ENCODE measurements around the gene FADS6. TPM values are rescaled to one million over a fixed set of nuclear protein-coding genes. Genes with fewer than 3 reads are reported as not detected.

FADS6 gene
- total RNA-seq, 1 donor from 2014 or later, result not detected

DNA sequence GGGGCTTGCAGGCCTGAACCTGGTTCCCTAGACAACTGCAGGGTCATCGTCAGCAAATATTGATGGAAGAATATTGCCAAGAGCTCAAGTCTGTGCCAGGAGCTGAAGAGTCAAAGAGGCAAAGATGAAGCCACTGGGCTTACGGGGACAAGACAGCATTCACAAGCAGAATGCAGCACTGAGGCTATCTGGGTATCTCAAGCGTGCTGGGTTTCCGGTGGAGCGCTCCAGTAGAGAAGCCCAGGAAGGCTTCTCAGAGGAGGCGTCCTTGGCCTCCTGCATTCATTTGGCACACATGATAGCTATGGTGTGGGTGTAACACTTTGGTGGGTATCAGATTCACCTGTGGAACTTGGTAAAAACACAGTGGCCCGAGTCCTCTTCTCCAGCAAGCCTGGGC, 2.9 kb downstream of the FADS6 start:
- H3K27me3 ChIP-seq (ENCODE audit: low read depth), result peaks cover 93% of the 10 kb centered on the region
- no peaks in the 10 kb centered on the region for H3K36me3 ChIP-seq
- H3K27ac ChIP-seq (replicated peaks), result no peak overlapping the region
- no peaks in the 10 kb centered on the region for H3K9me3 ChIP-seq (replicated peaks)
- TF ChIP-seq, protein P1, sequence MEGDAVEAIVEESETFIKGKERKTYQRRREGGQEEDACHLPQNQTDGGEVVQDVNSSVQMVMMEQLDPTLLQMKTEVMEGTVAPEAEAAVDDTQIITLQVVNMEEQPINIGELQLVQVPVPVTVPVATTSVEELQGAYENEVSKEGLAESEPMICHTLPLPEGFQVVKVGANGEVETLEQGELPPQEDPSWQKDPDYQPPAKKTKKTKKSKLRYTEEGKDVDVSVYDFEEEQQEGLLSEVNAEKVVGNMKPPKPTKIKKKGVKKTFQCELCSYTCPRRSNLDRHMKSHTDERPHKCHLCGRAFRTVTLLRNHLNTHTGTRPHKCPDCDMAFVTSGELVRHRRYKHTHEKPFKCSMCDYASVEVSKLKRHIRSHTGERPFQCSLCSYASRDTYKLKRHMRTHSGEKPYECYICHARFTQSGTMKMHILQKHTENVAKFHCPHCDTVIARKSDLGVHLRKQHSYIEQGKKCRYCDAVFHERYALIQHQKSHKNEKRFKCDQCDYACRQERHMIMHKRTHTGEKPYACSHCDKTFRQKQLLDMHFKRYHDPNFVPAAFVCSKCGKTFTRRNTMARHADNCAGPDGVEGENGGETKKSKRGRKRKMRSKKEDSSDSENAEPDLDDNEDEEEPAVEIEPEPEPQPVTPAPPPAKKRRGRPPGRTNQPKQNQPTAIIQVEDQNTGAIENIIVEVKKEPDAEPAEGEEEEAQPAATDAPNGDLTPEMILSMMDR (IDR thresholded peaks at IDR 0.05; ENCODE audit: borderline replicate concordance), result no peak
- intact Hi-C loops (cut with micrococcal nuclease), result no loop called here
- H3K4me3 ChIP-seq, result no peak overlapping the region
- no peak for DNase-seq
- peaks cover 11% of the 10 kb centered on the region for H3K4me1 ChIP-seq

DNA sequence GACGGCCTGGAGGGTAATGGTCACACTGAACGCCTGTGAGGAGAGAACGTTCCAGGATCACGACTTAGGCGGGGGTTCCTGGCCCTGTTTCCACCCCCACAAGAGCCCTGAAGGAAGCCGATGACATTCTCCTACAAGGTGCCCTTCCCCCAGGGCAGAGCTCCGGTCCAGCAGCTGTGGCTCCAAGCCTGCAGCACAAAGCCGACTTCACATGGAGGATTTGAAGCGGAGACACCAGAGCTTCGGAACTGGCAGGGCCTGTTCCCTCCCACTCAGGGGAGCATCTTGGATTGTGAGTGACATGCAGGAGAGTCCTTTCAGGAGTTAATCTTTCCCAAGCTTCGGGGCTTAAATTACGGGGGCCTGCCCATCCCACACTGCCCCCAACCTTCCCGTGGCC, 5.0 kb downstream of the FADS6 start:
- intact Hi-C loops (cut with micrococcal nuclease), result no loop called here
- Histone ChIP-seq H3K27me3 (ENCODE audit: low read depth) (peaks cover 81% of the 10 kb centered on the region), H3K9me3 (replicated peaks) (no peaks in the 10 kb centered on the region), H3K27ac (replicated peaks) (no peak overlapping the region), H3K4me1 (peaks cover 6% of the 10 kb centered on the region), H3K4me3 (no peak overlapping the region), H3K36me3 (no peaks in the 10 kb centered on the region)
- DNase-seq, result no peak
- TF ChIP-seq, protein P1 (IDR thresholded peaks at IDR 0.05; ENCODE audit: borderline replicate concordance), result no peak

DNA sequence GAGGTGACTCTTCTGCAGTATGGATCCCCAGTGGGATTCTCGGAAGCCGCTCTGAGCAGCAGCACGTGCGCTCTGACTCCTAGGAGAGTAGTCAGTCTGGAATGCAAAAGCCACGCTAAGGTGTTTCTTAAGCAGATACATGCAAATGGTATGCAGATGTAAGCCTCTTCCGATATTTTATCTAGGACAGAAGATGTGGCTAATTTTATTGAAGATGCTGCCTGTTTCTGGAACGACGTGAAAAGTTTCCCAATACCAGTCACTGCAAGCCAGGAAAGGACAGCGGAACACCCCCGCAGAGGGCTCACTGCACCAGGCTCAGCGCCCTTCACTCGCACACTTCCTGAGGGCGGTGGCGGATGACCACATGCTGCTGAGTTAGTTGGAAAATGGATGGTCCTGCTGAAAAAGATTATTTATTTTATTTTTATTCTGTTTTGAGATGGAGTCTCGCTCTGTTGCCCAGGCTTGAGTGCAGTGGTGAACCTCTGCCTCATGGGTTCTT, 10.1 kb downstream of the FADS6 start:
- Histone ChIP-seq H3K27me3 (ENCODE audit: low read depth) (peaks cover 41% of the 10 kb centered on the region), H3K36me3 (no peaks in the 10 kb centered on the region)
- no peak for DNase-seq

GRCh38 chr17:74882517-74883240, 10.8 kb downstream of the FADS6 start:
- no peak for DNase-seq
- H3K27me3 ChIP-seq (ENCODE audit: low read depth), result peaks cover 38% of the 10 kb centered on the region
- H3K9me3 ChIP-seq (replicated peaks), result no peaks in the 10 kb centered on the region
- intact Hi-C loops (cut with micrococcal nuclease), result no loop called here
- H3K27ac ChIP-seq (replicated peaks), result no peak overlapping the region
- H3K4me1 ChIP-seq, result peaks cover 10% of the 10 kb centered on the region
- TF ChIP-seq, protein P1 (IDR thresholded peaks at IDR 0.05; ENCODE audit: borderline replicate concordance), result no peak
- no peak overlapping the region for H3K4me3 ChIP-seq
- no peaks in the 10 kb centered on the region for H3K36me3 ChIP-seq

More for the DNA sequence above, 10.1 kb downstream of the FADS6 start:
- intact Hi-C loops (cut with micrococcal nuclease), result no loop called here
- H3K27ac ChIP-seq (replicated peaks), result no peak overlapping the region
- TF ChIP-seq, protein P1 (IDR thresholded peaks at IDR 0.05; ENCODE audit: borderline replicate concordance), result no peak
- peaks cover 4% of the 10 kb centered on the region for H3K4me1 ChIP-seq
- H3K4me3 ChIP-seq, result no peak overlapping the region
- no peaks in the 10 kb centered on the region for H3K9me3 ChIP-seq (replicated peaks)

DNA sequence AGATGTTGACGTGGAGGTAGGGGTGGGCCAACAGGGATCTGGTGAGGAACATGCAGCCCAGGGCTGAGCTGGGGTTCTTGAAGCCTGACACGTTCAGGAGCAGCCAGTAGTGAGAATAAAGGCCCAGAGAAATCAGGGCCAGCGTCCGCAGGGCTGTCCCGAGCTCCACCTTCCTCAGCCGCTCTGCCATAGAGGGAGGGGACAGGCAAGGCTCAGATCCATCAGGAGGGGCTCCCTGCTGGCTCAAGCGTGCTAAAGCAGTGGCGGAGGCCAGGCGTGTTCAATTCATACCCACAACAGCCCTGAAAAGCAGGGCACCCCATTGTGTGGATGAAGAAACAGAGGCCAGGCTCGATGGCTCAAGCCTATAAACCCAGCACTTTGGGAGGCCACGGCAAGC, 12.4 kb downstream of the FADS6 start:
- Histone ChIP-seq H3K27ac (replicated peaks) (no peak overlapping the region), H3K4me3 (no peak overlapping the region), H3K9me3 (replicated peaks) (no peaks in the 10 kb centered on the region), H3K27me3 (ENCODE audit: low read depth) (peaks cover 22% of the 10 kb centered on the region), H3K36me3 (no peaks in the 10 kb centered on the region), H3K4me1 (peaks cover 20% of the 10 kb centered on the region)
- intact Hi-C loops (cut with micrococcal nuclease), result no loop called here
- DNase-seq, result no peak
- TF ChIP-seq, protein P1 (IDR thresholded peaks at IDR 0.05; ENCODE audit: borderline replicate concordance), result no peak

All from left ventricle myocardium inferior (tissue), 1 donor.